ACHN (cell line): Measurements from ENCODE around the gene PKNOX2.

Experiments used
- DNase-seq: peaks from one replicate; pipeline ENCODE4 v3.0.0-alpha.2; 2015
- in situ Hi-C: cut with HindIII; loops from 2 replicates; pipeline ENCODE4 v1.10.0; 2017; ENCODE audit warnings: low sequenced_read_pairs, low pct_ligation_motif_present, low pct_unique_long_range_greater_than_20kb

PKNOX2 gene

DNA sequence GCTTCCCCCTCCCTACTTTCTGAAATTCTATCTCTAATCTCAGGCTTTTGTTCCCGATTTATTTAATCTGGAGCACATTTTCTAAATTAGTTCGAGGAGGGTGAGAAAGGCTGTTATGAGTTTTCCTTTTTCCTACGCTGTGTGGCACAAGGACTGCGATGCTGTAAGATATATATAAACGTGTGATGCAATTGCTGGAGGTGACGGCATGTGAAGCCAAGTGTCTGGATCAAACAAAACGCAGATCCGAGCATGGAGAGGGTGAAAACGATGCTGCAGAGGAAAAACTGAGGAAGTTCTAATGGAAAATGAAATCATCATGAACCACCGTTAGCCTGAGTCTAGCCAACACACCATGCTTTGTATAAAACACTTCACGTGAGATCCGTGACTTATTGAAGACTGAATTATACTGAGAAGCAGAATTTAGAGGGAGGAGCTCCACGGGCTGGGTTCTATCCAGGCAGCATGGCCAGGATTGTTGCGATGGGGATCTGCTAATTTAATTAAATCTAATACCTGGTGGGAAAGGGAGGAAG is 4.4 kb downstream of the PKNOX2 start:
- in situ Hi-C loops = no loop called here

DNA sequence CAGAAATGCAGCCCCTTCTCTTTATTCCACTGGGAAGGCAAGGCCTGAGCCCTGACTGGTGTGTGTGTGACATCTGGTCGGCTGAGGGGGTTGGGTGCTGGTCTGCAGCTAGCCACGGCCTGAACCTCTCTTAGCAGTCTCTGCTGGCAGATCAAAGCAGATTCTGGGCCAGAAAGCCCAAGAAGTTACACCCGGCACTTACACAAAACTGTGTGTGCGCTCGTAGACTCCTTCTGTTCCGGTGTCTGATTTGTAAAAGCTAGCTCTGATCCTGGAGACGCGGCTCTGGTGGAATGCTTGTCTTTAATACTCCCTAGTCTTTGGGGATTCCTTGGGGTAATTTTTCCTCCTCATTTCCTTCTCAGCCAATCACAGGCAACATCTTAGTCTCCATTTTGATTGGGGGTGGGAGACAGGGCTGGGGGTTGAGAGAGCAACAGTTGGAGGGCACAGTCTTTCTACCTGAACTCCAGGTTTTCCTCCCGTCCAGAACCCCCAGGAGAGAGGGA is 5.5 kb downstream of the PKNOX2 start:
- in situ Hi-C loops = no loop called here
- no peak for DNase-seq

More for the DNA sequence above, 4.4 kb downstream of the PKNOX2 start:
- DNase-seq = no peak

- DNase-seq = no peak
- in situ Hi-C loops = no loop called here
Observed at GRCh38 chr11:125170510-125171031, 6.0 kb downstream of the PKNOX2 start.

DNA sequence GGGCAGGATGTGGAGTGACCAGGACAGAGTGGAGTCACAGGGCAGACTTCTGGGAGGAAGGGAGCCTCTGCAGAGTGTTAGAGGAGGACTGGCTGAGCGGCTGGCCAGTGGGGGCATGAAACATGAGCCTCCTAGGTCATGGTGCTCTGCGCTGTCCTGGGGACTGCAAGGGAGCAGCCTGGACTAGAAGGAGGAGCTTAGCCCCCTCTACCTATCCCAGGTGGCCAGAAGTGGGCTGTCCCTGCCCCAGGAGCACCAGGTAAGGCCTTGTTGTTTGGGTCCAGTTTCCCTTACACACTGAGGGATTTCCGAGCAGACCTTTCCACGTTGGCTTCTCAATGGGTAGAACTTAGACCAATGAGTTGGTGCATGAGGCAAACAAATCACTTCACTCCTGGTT is 7.4 kb downstream of the PKNOX2 start:
- in situ Hi-C loops = no loop called here
- DNase-seq = no peak

- no peak for DNase-seq
- in situ Hi-C loops = no loop called here
Observed at GRCh38 chr11:125173027-125173426, 8.5 kb downstream of the PKNOX2 start.

DNA sequence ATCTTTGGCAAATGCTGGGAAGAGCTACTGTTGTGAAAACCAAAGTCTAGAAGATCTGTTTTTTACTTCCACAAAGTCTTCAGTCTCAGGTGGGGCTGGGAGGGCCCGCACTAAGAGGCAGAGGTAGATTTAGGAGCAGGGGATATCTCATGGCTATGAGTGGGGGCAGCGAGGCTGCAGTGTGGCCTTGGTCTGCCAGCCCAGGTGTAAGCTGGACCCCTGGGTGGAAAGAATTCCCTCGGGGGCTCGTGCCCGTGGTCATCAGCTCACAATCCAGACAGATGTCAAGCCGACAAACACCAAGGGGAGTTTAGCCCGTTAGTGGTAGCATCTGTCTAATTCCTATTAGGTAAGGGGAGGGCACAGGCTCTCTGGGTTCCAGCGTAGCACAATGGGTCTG is 9.0 kb downstream of the PKNOX2 start:
- in situ Hi-C loops = no loop called here
- no peak for DNase-seq

GRCh38 chr11:125174057-125174456 is 9.5 kb downstream of the PKNOX2 start:
- DNase-seq = no peak

GRCh38 chr11:125174686-125175085 is 10.1 kb downstream of the PKNOX2 start:
- in situ Hi-C loops = no loop called here
- no peak for DNase-seq

More at GRCh38 chr11:125174057-125174456, 9.5 kb downstream of the PKNOX2 start:
- in situ Hi-C loops = no loop called here

DNA sequence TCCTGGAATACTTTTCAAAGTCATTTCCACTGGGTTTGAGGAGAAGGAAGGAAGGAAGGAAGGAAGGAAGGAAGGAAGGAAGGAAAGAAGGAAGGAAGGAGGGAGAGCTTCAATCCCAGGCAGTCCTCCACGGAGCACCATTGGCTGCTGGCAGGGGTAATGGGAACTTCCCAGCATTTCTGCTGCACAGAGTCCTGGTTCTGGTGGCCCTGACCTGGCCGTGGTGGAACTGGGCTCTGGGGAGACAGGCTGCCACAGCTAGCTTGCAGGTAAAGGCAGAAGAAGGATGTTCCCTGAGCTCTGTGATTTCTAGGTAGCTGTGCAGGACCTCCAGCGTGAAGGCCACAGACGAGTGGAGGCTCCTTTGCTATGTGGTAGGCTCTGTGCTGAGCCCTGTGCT is 10.6 kb downstream of the PKNOX2 start:
- in situ Hi-C loops = no loop called here
- DNase-seq = no peak

DNA sequence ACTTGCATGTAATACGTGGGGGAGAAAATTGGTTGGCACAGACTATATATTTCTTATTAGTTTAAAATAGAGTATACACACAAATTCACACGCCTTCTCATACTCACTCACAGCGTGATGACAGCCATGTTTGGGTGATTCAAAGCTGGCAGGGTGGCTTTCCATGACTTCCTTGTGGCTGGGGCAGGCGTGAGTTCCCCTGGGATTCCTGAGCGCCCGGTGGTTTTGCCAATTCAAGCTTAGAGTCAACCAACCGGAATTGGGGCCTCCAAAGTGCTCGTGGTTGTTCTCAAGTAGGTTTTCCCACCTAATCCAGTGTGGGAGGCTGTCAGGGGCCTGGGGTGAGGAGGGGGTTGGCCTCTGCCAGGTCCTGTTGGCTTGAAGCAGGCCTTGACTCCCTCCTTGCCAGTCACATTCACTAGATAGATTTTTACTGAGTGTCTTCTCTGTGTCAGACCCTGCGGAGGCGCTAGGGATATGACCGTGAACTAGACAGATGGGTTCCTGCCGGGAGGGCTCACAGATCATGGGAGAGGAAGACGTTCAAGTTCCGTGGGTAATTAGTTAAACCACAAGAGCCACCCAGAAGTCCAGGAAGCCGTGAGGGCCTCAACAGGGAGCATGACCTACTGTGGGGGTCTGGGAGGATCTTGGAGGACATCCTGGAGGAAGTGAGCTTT is 11.5 kb downstream of the PKNOX2 start:
- no peak for DNase-seq
- in situ Hi-C loops = no loop called here

DNA sequence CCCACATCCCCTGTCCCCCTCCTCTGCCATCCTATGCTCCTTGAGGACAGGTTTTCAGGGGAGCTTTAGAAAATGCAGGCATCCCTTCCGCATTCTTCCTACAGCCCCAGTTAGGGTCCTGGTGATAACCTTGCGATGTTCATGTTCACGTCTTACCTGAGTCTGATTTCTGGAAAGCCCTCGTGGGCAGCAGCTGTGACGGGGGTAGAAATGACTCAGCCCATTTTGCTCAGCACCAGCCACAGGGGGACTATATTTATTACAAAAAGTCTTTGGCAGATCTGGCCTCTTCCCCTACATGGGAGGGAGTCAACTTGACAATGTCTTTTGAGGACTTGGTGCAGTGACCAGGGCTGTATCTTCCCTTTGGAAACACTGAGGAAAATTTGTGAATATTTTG is 12.3 kb downstream of the PKNOX2 start:
- in situ Hi-C loops = no loop called here
- no peak for DNase-seq

DNA sequence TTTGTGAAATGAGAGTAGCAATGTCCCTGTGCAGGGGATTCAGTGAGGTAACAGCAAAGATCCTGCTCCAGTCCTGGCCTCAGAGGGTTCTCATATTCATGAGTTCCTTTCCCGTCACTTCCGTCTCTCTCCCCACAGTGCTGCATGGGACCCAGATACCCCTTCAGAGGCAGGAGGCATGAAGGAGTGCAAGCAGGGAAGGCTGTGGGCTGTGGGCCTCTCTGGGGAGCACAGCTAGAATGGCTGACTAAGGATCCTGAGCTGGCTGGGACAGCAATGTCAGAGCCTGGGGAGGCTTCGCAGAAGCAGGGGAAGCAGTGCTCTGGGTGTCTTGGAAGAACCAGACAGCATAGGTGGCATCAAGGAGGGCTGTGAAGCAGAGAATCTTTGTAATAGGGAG is 13.0 kb downstream of the PKNOX2 start:
- in situ Hi-C loops = no loop called here
- DNase-seq = no peak

- in situ Hi-C loops = no loop called here
- no peak for DNase-seq
Observed at GRCh38 chr11:125179346-125179745, 14.8 kb downstream of the PKNOX2 start.

GRCh38 chr11:125179895-125180294 is 15.3 kb downstream of the PKNOX2 start:
- in situ Hi-C loops = no loop called here
- no peak for DNase-seq

DNA sequence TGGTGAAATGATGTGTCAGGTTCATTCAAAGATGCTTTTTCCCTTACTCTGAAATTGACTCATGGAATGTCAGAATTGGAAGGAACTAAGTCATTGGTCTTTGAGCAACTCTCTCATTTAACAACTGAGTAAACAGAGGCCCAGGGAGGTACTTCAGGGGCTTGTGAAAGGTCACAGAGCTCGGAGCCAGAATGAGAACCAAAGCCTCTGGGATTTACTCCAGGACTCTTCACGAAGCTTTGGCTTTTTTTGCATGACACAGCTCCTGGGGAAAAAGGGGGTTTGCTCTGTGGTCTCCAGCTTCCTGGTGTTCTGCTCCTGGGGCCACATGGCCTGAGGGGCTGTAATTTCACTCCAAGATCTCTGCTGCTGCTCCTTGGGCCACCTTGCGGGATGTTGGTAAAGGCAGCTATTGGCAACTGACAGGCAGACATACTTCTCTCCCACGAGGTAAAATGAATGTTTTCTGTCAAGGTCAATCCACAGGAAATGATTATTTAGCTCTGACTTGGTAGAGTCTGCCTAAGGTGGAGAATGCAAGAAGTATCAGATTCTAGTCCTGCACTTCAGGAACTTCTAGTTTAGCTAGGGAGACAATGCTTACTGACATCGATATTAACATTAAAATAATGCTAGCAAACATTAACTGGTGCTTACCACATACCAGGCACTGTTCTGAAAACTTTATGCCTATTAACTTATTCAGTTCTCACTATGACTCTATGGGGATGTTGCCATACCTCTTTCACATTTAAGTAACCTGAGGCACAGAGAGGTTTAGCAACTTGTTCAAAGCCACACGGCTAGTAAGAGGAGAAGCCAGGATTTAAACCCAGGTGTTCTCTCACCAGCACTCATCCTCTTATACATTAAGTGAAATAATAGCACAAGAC is 16.1 kb downstream of the PKNOX2 start:
- in situ Hi-C loops = no loop called here
- DNase-seq = no peak

- in situ Hi-C loops = no loop called here
- DNase-seq = no peak
Observed at GRCh38 chr11:125182573-125182972, 18.0 kb downstream of the PKNOX2 start.

DNA sequence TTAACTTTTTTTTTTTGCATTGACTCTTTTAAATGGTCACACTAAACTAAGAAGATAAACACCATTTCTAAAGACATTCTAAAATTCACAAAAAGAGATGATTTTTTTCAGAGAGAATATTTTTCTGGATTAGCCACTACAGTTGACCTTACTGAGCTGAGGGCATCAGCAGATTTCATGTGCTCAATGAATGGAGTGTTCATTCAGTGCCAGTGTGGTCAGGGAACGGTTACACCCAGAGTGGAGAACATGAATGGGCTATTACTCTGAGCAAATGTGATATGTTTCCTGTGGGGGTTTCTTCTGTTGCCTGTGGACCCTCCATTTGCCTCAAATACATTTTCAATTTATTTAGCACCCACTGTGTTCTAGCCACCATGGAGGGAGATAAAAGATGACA is 19.1 kb downstream of the PKNOX2 start:
- DNase-seq = no peak
- in situ Hi-C loops = no loop called here

DNA sequence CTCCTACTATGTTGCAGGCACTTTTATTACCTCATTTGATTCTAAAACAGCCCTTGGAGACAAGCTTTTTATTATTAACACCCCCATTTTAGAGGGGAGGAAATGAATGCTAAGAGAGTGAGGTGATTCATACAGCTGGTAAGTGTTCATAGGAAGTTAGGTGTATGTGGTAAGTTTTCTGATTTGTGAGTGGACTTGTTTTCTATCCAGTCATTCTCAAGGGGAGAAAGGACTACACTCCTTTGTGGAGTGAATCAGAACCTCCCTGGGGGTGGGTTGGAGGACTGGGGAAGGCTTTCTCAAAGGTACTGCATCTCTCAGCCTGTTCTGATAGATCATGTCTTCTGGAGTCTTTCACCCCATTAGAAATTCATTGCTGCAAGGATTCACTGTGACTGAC is 23.5 kb downstream of the PKNOX2 start:
- in situ Hi-C loops = no loop called here
- DNase-seq = no peak

DNA sequence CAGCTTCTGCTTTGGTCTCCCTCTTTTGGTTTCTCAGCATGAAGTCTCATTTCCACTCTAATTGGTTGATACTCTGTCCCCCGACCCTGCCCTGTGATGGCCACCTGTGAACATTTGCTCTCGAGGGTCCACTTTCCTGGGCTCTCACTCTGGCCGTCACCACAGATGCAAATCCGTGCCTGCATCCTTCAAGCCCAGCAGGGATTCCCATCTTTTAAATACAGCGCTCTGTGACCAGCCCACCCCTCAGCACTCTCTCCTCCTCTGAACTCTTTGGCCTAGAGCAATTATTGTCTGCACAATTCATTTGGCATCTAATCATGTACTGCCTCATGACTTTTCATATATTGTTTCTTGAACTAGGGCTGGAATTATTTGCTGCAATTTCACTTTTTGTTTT is 26.0 kb downstream of the PKNOX2 start:
- in situ Hi-C loops = no loop called here
- no peak for DNase-seq
